ENCODE measurements around the gene SH3GL2.

- TF ChIP-seq EP300 (IDR thresholded peaks at IDR 0.05), result no peak
- TF ChIP-seq CTCF (IDR thresholded peaks at IDR 0.05), result no peak
- TF ChIP-seq POLR2A (IDR thresholded peaks at IDR 0.05), result no peak
Measured at GRCh38 chr9:17699615-17700330, 120.9 kb downstream of the SH3GL2 start.
